SK-N-MC (cell line): ENCODE data around the gene VPS54.
"Not testable (repeated sequence)": the region's sequence is repeated elsewhere in the genome, so short reads cannot be mapped to it uniquely, and the experiment has no call there.

Source experiments
- DNase-seq: peaks from one replicate; pipeline ENCODE4 v3.0.0-alpha.2; 2011; ENCODE audit warnings: low read depth, low spot score
- H3K27ac ChIP-seq: fragments of 200-600 bp; sonication (generic); 2 replicates; pipeline ENCODE4 v1.5.1; 2016; ENCODE audit warnings: mixed run types
- H3K36me3 ChIP-seq: fragments of 200-600 bp; sonication (generic); 2 replicates; pipeline ENCODE4 v1.6.1; 2017; ENCODE audit warnings: antibody characterized with exemption, low read length, mixed read lengths; ENCODE audit not compliant: insufficient read depth
- H3K4me3 ChIP-seq: fragments of 200-600 bp; sonication (generic); 2 replicates; pipeline ENCODE4 v1.5.1; 2016
- H3K9ac ChIP-seq: fragments of 200-600 bp; sonication (generic); 2 replicates; pipeline ENCODE4 v1.8.0; 2017; ENCODE audit warnings: mixed run types, mixed read lengths; ENCODE audit not compliant: insufficient read length
- H3K9me3 ChIP-seq: fragments of 200-600 bp; sonication (generic); 2 replicates; pipeline ENCODE4 v1.6.1; 2017; ENCODE audit warnings: low read depth, mild to moderate bottlenecking, antibody characterized with exemption, low read length, moderate library complexity, mixed read lengths
- EZH2 ChIP-seq: fragments of 200-600 bp; sonication (generic); IDR thresholded peaks from one replicate; pipeline ENCODE4 v1.6.1; 2017; ENCODE audit warnings: antibody characterized with exemption
- FOXP2 ChIP-seq: optimal IDR thresholded peaks from 2 replicates; pipeline ENCODE3; 2011; ENCODE audit warnings: mild to moderate bottlenecking, moderate library complexity; ENCODE audit not compliant: insufficient read depth; ENCODE audit errors: extremely low read length, control extremely low read depth
- POLR2AphosphoS5 ChIP-seq: IDR thresholded peaks from 2 replicates; pipeline ENCODE4 v1.6.1; 2012; ENCODE audit warnings: mild to moderate bottlenecking, low read depth, low read length, borderline replicate concordance

Gene VPS54

DNA sequence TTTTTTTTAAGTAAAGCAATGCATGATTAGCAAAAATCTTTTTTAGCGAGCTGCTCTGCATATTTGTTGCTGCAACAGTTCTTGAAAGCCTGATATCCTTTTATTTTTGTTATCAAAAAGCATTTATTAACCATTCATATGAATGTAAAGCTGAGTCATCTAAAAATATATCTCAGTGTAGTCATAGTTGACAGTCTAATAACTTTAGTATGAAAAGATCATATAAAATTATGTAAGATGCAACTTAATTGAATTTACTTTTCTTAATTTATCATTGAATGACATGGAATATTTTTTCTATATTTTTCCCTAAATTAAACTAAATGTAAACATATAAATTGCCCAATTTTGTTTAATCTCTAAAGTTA is 169.0 kb downstream of the VPS54 start:
- H3K9me3 ChIP-seq = no peaks in the 10 kb centered on the region; the same call in 1 of the 2 replicates
- H3K4me3 ChIP-seq = peak overlapping the region; percentile 63
- peak overlapping the region; percentile 78 for H3K9ac ChIP-seq
- H3K36me3 ChIP-seq = peaks cover 5% of the 10 kb centered on the region; the same call in 1 of the 2 replicates
- H3K27ac ChIP-seq = peak overlapping the region; percentile 95
- no peak for DNase-seq
- TF ChIP-seq EZH2 (no peak), POLR2AphosphoS5 (no peak), FOXP2 (no peak)

DNA sequence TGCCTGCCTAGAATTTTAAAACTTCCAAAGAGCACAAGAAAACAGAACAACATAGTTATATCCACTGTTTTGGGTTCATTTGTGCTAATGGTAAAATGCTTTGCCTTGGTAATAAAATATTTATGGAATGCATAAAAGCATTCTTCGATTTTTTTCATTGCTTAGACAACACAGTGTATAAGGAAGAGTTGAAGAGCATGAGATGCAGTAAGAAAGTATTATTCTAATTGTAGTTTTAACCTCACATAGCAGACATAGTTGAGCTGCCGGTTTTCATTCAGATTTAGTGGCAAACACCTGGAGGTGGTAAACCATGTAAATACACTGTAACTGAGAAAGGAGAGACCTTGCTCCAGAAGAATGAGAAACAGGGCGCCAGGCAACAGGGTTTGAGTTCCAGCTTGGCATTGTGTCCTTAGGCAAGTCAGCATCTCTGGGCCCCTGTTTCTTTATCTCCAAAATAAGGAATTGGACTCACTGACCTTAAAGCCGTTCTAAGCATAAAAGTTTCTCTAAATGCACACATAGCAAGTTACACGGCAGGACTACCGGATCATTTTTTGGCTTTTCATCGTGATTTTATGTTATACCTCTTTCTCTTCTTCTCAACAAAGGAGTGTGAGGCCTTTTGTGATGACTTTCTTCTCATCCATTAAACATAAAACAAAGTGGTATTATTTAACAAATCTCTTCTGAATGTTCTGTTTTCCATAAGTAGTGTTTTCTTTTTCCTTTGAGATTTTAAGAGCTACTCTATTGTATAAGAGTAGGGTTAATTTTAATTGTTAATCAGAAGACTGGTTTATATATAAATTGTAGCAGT is 169.6 kb downstream of the VPS54 start:
- Histone ChIP-seq H3K4me3 (peak overlapping the region; percentile 63), H3K9ac (peak overlapping the region; percentile 78), H3K36me3 (peaks cover 5% of the 10 kb centered on the region; the same call in 1 of the 2 replicates), H3K27ac (peak overlapping the region; percentile 95), H3K9me3 (no peaks in the 10 kb centered on the region; the same call in 1 of the 2 replicates)
- DNase-seq = no peak
- no peak for TF ChIP-seq POLR2AphosphoS5
- TF ChIP-seq FOXP2 = no peak
- TF ChIP-seq EZH2 = no peak

DNA sequence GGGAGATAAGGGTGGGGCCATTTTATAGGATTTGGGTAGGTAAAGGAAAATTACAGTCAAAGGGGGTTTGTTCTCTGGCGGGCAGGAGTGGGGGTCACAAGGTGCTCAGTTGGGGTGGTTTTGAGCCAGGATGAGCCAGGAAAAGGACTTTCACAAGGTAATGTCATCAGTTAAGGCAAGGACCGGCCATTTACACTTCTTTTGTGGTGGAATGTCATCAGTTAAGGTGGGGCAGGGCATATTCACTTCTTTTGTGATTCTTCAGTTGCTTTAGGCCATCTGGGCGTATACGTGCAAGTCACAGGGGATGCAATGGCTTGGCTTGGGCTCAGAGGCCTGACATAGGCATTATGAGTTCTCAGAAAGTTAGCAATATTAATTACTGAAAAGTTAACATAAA is 171.7 kb downstream of the VPS54 start:
- not testable (repeated sequence) for H3K9ac ChIP-seq, H3K9me3 ChIP-seq, H3K4me3 ChIP-seq, DNase-seq, H3K36me3 ChIP-seq, H3K27ac ChIP-seq

DNA sequence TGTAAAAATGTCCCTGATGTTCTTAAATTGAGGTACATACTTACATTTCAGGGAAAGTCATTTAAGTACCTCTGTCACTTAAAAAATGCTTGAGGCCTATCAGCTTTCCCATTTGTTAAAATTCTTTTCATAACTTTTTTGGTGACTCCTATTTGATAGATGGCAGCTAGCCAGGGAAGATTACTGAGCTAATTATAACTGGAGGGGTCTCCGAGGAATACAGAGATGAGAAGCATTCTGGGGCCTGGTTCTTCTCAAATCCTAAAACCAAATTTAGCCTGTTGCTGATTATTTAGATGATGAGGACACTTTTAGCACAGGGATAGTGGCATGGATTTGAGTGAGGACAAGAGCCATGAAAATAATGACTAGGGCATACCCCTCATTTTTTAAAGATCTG is 172.7 kb downstream of the VPS54 start:
- Histone ChIP-seq H3K9me3 (no peaks in the 10 kb centered on the region; the same call in 1 of the 2 replicates), H3K9ac (no peak overlapping the region), H3K4me3 (peak overlapping the region; percentile 39), H3K36me3 (peaks cover 5% of the 10 kb centered on the region; the same call in 1 of the 2 replicates), H3K27ac (peak overlapping the region; percentile 85)
- DNase-seq = peak; percentile 67
- TF ChIP-seq FOXP2 (no peak), EZH2 (no peak), POLR2AphosphoS5 (no peak)

DNA sequence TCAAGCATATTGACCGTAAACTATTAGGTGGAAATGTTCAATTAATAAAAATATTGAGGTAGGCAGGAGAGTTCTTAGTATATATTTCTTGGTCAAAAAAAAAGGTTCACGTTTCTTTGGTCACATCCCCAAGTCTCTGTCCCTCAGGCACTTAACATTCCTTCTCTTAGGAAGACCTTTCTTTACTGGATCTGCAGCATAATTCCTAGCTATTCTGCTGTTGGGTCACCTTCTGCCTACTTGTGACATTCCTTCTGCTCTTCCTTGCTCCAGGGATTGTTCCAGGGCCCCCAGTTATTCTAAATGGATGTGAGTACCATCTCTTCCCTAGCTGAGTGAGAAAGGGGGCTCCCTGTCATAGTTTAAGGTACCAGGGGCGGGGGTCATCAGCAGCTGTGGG is 173.4 kb downstream of the VPS54 start:
- Histone ChIP-seq H3K27ac (peak overlapping the region; percentile 85; the same call in 1 of the 2 replicates), H3K9ac (no peak overlapping the region), H3K4me3 (no peak overlapping the region)

DNA sequence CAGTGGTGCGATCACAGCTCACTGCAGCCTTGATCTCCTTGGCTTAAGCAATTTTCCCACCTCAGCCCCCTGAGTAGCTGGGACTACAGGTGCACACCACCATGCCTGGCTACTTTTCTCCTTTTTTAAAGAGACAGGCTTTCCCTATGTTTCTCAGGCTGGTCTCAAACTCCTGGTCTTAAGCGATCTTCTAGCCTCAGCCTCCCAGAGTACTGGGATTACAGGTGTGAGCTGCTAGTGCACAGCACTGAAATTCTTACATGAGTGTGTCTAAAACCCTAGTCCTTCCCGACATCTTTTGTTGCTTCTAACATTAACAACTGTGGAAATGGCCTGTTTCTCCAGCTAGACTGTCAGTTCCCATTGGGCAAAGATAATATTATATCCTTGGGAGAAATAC is 174.6 kb downstream of the VPS54 start:
- no peak overlapping the region for H3K27ac ChIP-seq
- no peak for DNase-seq
- peaks cover 5% of the 10 kb centered on the region; the same call in 1 of the 2 replicates for H3K36me3 ChIP-seq
- TF ChIP-seq FOXP2 (no peak), POLR2AphosphoS5 (no peak), EZH2 (no peak)
- H3K9ac ChIP-seq = no peak overlapping the region
- no peak overlapping the region for H3K4me3 ChIP-seq
- no peaks in the 10 kb centered on the region; the same call in 1 of the 2 replicates for H3K9me3 ChIP-seq

More for the DNA sequence above, 173.4 kb downstream of the VPS54 start:
- Histone ChIP-seq H3K9me3 (no peaks in the 10 kb centered on the region; the same call in 1 of the 2 replicates), H3K36me3 (peaks cover 5% of the 10 kb centered on the region; the same call in 1 of the 2 replicates)
- no peak for DNase-seq
- TF ChIP-seq POLR2AphosphoS5 (no peak), FOXP2 (no peak), EZH2 (no peak)

DNA sequence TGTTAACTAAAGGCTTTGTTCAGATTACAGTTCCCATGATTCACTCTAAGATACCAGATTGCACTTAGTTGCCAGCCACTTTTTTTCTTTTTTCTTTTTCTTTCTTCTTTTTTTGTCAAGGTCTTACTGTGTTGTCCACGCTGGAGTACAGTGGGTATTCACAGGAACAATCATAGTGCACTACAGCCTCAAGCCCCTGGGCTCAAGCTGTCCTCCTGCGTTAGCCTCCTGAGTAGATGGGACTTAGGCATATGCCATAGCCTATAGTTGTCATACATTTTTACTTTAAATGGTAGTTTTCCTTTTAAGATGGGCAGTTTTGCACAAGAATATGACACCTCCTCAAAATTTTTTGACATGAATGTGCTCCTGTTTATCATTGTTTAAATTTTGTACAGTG is 175.4 kb downstream of the VPS54 start:
- Histone ChIP-seq H3K9ac (no peak overlapping the region), H3K36me3 (peaks cover 5% of the 10 kb centered on the region; the same call in 1 of the 2 replicates), H3K4me3 (peak overlapping the region; percentile 92; the same call in 1 of the 2 replicates), H3K9me3 (no peaks in the 10 kb centered on the region; the same call in 1 of the 2 replicates), H3K27ac (no peak overlapping the region)
- TF ChIP-seq FOXP2 (no peak), POLR2AphosphoS5 (no peak)
- no peak for DNase-seq

DNA sequence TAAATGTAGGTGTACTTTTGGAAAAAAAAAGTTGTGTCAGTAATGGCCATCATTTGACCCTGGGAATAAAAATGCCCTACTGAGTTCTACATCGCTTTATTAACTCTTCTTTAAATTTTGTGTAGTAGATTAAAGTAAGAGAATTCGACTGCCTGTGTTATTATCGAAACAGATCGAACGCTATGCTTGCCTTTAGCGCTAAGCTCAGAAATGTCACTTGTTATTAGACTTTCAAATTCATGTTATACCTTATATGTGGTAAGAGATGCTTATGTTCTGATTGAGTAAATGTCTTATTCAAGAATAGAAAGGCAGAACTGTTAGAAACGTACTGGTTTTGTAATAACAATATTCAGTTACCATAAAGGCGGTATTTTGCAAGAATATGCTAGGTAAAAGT is 176.1 kb downstream of the VPS54 start:
- Histone ChIP-seq H3K9ac (peak overlapping the region; percentile 87), H3K27ac (no peak overlapping the region)
- no peak for DNase-seq

More for the DNA sequence above, 176.1 kb downstream of the VPS54 start:
- Histone ChIP-seq H3K4me3 (peak overlapping the region; percentile 92), H3K36me3 (peaks cover 5% of the 10 kb centered on the region; the same call in 1 of the 2 replicates), H3K9me3 (no peaks in the 10 kb centered on the region; the same call in 1 of the 2 replicates)
- TF ChIP-seq EZH2 = no peak
- TF ChIP-seq POLR2AphosphoS5 = no peak
- TF ChIP-seq FOXP2 = no peak
